ENCODE measurements around the gene SHC4.
"Not testable (repeated sequence)": the region's sequence is repeated elsewhere in the genome, so short reads cannot be mapped to it uniquely, and the experiment has no call there.

The SHC4 gene

DNA sequence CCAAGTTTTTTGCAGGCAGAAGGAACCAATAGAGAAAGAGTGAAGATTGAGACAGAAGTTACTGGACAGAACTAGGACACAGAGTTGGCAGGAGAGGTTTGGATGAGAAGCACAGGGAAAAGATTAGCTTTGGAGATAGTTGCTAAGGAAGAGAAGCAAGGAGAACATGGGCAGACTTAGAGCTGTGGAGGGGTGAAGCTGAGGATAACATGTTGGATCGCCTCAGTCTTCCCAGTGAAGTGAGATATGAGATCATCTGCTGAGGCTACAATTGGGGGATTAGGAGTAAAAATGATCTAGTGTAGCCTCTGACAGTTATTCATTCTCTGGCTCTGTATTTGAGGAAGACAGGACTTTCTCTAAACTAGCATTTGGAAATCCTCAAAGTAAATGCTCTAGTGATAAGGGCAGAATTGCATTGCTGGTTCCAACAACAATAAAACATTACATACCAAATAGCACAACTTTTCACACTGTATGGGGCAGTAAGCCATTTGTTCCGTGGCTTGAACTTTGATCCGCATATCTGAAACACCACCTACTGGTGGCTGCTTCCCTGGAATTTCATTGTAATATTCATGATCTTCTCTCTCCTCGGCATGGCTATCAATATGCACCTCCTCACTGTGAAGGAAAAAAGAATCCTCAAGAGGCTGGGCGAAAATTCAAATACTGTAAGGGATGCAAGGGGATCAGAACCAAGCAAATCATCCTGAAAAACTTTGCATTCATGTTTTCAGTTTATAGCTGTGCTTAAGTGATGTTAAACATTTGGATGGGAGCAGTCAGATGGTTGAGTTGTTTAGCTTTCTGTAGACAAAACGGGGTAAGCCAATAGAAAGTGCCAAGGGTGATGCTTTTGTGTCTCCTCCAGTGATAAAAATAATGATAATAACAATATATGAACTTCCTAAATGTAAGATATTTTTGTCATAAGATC is 107.9 kb downstream of the SHC4 start:
- TF ChIP-seq, protein P1, sequence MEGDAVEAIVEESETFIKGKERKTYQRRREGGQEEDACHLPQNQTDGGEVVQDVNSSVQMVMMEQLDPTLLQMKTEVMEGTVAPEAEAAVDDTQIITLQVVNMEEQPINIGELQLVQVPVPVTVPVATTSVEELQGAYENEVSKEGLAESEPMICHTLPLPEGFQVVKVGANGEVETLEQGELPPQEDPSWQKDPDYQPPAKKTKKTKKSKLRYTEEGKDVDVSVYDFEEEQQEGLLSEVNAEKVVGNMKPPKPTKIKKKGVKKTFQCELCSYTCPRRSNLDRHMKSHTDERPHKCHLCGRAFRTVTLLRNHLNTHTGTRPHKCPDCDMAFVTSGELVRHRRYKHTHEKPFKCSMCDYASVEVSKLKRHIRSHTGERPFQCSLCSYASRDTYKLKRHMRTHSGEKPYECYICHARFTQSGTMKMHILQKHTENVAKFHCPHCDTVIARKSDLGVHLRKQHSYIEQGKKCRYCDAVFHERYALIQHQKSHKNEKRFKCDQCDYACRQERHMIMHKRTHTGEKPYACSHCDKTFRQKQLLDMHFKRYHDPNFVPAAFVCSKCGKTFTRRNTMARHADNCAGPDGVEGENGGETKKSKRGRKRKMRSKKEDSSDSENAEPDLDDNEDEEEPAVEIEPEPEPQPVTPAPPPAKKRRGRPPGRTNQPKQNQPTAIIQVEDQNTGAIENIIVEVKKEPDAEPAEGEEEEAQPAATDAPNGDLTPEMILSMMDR (IDR thresholded peaks at IDR 0.05; ENCODE audit: extremely low read depth, insufficient read depth, missing control alignments): no peak
- in situ Hi-C loops (cut with MboI; ENCODE audit: low pct_unique_long_range_greater_than_20kb, low sequenced_read_pairs, unreplicated experiment): loop anchor here (25.0 kb wide), 2 partner anchors 557 to 1282 kb away; partner anchors contain the start of gene FGF7
- DNase-seq (ENCODE audit: low spot score): no peak

DNA sequence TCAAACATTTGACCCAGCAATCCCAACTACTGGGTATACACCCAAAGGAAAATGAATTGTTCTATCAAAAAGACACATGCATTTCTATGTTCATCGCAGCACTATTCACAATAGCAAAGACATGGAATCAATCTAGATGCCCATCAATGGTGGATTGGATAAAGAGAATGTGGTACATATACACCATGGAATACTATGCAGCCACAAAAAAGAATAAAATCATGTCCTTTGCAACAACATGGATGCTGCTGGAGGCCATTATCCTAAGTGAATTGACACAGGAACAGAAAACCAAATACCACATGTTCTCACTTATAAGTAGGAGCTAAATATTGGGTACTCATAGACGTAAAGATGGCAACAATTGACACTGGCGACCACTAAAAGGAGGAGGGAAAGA is 109.3 kb downstream of the SHC4 start:
- in situ Hi-C loops (cut with MboI; ENCODE audit: low pct_unique_long_range_greater_than_20kb, low sequenced_read_pairs, unreplicated experiment): loop anchor here (25.0 kb wide), 2 partner anchors 558 to 1283 kb away; partner anchors contain the start of gene FGF7
- DNase-seq (ENCODE audit: low spot score): not testable (repeated sequence)

- TF ChIP-seq, protein P1 (IDR thresholded peaks at IDR 0.05; ENCODE audit: extremely low read depth, insufficient read depth, missing control alignments): no peak
- no peak for DNase-seq (ENCODE audit: low spot score)
- in situ Hi-C loops (cut with MboI; ENCODE audit: low pct_unique_long_range_greater_than_20kb, low sequenced_read_pairs, unreplicated experiment): loop anchor here (25.0 kb wide), 2 partner anchors 560 to 1285 kb away; partner anchors contain the start of gene FGF7
Observed at GRCh38 chr15:48851956-48852355, 111.8 kb downstream of the SHC4 start.

GRCh38 chr15:48850648-48851047 is 113.1 kb downstream of the SHC4 start:
- in situ Hi-C loops (cut with MboI; ENCODE audit: low pct_unique_long_range_greater_than_20kb, low sequenced_read_pairs, unreplicated experiment): loop anchor here (25.0 kb wide), 2 partner anchors 562 to 1287 kb away; partner anchors contain the start of gene FGF7

DNA sequence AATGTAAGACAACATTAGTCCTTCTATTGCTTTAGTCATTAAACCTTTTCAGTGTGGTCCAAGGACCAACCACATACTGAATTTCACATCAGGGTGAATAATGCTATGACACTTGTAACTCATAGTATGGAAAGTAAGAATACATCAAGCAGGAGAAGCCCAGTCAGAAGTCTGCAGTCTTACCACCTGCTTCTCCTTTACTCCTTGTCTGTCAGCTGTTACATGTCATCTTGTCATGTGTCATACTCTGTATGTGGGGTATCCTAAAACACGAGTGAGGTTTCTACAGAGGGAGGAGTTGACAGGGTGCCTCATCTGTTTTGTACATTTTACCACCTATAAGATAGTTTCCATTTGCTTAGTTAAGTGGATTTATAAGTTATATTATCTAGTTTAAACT is 118.6 kb downstream of the SHC4 start:
- in situ Hi-C loops (cut with MboI; ENCODE audit: low pct_unique_long_range_greater_than_20kb, low sequenced_read_pairs, unreplicated experiment): no loop called here
- TF ChIP-seq, protein P1 (IDR thresholded peaks at IDR 0.05; ENCODE audit: extremely low read depth, insufficient read depth, missing control alignments): no peak
- DNase-seq (ENCODE audit: low spot score): no peak

More at GRCh38 chr15:48850648-48851047, 113.1 kb downstream of the SHC4 start:
- DNase-seq (ENCODE audit: low spot score): no peak
- TF ChIP-seq, protein P1 (IDR thresholded peaks at IDR 0.05; ENCODE audit: extremely low read depth, insufficient read depth, missing control alignments): no peak

GRCh38 chr15:48842501-48842900 is 121.2 kb downstream of the SHC4 start:
- no peak for DNase-seq (ENCODE audit: low spot score)
- in situ Hi-C loops (cut with MboI; ENCODE audit: low pct_unique_long_range_greater_than_20kb, low sequenced_read_pairs, unreplicated experiment): no loop called here
- TF ChIP-seq, protein P1 (IDR thresholded peaks at IDR 0.05; ENCODE audit: extremely low read depth, insufficient read depth, missing control alignments): no peak

DNA sequence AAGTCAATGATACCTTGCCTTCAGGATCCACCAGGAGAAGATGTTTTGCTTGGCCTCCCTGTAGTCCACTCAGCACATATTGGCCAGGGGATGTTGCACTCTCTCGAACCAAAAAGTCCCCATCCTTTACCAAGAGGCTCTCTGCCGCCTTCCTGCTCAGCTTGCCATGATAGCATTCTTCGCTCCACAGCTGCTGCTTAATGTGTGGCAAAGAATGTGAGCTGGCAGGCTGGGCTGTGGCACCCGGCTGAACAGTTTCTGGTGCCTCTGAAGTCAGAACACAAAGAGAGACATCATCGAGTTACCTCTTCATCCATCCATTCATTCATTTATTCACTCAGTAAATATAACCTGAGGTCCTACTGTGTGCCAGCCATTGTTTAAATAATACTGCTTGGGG is 129.0 kb downstream of the SHC4 start:
- in situ Hi-C loops (cut with MboI; ENCODE audit: low pct_unique_long_range_greater_than_20kb, low sequenced_read_pairs, unreplicated experiment): no loop called here
- TF ChIP-seq, protein P1 (IDR thresholded peaks at IDR 0.05; ENCODE audit: extremely low read depth, insufficient read depth, missing control alignments): no peak

More for the DNA sequence above, 129.0 kb downstream of the SHC4 start:
- DNase-seq (ENCODE audit: low spot score): no peak

Measured in GM13977 (cell line).